ENCODE data around the gene EVX2.

Gene EVX2

DNA sequence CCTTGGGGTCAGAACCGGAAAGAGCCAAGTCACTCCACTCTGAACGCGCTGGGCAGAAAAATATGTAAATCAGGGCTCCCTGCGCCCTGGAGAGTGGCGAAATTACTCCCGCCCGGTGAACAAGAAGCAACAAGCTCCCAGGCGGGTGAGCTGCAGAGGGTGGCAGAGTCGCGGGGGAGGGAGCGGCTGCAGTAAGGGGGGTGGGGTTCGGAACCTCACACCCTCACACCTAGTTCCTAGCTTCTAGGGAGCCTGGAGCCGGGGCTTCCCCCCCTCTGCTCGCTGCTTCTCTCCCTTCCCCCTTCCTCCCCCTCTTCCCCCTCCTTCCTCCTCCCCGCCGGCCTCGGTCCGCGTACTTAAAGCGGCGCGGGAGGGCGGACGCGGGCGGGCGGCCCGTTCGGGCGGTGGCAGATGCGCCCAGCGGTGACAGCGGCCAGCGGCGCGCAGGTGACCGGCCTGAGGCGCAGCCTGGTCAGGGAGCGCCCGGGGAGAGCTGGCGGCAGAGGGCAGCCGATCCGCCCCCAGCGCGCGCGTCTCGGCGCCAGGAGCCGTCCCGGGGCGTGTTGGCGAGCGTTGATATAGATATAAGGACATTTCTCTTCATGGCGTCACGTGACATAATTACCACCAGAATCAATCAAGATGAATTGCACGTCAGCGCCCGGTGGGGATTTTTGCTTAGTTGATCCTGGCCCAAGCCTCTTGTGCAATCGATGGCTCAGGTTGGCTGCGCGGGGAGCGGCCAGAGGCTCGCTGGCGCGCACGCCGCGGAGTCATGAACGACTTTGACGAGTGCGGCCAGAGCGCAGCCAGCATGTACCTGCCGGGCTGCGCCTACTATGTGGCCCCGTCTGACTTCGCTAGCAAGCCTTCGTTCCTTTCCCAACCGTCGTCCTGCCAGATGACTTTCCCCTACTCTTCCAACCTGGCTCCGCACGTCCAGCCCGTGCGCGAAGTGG is 23.1 kb upstream of the EVX2 start, which contains the start of gene HOXD11:
Gene HOXD11, plus strand, starts transcription at position 700 of the 959 bp plus-strand sequence. Its CDS starts 76 bp downstream, at position 776.
- DNase-seq, result peak; percentile 38

DNA sequence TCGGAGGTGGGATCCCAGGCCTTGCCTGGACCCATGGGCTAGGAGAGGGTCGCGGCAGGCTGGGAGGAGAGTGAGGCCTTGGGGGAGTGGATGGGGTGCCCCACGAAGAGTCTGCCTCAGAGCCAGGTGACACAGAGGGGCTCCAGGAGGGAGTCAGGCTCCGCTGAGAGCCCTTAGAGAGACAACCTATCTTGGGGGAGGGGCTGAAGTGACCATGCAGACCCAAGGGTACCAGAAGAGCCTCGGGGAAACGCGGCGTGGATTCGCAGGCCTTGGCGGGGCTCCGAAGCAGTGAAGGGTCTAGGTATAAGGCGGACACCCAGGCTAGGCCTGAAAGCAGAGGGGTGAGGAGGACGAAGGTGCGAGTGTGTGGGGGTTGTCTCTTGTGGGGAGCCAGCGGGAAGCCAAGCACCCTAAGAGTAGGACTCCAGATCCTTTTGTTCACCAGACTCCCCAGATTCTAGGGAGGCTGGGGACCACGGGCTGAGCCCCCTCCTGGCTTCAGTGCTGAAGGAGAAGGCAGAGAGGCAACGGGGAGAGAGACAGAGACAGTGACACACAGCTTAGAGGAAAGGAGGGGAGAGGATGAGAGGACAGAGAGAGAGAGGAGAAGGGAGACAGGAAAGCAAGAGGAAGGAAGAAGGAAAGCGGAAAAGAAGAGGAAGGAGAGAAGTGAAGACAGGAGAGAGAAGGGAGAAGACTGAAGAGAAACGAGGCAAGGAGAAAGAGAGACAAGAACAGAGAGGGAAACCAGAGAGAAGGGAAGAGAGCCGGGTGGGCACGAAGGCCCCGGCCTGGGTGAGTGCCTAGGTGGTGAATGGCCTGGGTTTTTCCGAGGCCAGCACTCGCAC is 22.2 kb upstream of the EVX2 start:
- no peak for DNase-seq

DNA sequence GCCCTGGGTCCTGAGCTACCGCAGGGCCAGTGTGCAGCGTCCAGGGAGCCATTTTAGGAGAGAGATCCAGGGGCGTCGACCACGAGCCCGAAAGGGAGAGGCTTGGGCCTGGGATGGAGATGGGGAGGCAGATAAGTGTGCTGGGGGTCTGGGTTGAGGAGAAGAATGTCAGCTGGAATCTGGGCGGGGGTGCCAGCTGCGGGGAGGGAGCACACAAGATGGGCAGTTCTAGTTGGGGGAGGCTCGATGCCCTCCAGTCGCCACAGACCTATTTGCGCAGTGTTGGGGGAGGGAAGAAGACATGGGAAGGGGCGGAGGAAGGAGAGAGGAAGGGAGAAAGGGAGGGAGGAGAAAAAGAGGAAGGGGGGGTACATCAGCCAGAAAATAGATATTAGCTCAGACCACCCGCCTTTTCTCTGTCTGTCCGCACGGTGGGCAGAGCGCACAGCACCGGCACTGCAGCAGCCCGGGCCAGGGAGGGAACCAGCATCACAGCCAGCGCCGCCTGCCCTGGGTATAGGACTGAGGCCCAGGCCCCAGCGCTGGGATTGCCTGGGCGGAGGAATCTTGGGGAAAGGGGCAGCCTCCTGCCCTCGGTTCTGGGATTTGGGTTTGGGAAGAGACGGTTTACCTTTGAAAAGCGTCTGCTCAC is 21.4 kb upstream of the EVX2 start:
- no peak for DNase-seq

DNA sequence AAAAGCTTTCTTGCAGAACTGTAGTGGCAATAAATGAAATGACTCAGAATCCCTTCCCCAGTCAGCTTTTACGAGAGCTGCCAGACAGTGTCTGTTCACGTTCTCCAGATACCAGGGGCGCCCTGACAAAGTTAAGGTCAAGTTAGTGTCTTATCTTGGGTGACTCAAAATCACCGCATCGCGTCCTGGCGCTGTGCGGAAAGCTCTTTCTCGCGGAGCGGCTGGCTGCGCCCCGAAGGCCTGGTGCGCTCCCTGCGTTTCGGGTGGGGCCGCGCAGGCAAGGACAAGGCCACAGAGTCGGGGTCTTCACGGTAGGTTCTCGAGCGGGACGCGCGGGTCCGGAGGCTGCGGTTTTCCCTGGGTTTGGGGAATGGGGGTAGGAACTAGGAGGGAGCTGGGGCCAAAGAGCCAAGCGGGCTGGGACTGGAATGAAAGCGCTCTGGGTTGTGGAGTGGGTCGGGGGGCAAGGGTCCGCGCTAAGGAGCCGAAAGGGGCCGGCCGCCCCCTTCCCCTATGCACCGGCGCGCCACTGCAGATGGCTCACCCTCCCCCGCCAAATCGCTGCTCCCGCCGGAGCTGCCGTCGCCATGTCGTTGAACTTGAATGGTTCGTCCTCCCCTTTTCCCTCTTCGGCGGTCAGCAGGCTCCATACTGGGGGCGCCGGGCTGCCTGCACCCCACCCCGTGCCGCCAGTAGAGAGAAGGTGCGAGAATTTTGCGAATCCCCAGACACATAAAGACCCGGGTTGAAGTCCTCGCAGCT is 20.7 kb upstream of the EVX2 start:
- DNase-seq, result no peak

DNA sequence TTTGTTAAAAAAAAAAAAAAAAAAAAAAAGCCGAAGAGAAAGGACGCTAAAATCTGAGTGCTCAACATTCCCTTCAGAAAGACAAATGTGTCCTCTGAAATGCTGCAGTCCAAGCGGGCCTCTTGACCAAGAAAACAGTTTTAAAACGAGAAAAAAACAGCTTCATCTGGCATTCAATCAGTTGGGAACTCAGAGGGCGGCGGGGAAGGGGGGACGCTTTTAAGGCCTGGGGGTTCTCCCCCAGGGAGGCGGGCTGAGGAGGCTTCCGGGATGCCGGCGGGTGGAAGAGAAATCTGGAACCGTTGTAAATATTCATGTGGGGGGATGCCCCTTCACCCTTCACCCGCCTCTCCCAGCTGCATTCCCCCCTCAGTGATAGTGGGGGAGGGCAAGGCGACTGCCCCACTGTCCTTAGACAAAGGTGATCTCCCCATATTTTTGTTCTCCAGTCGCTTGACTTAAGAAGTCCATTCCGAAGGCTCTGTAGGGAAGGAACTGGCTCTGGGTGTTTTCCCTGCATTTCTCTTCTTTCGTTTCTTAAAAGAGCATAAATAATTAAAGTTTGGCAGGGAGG is 20.1 kb upstream of the EVX2 start:
- no peak for DNase-seq

DNA sequence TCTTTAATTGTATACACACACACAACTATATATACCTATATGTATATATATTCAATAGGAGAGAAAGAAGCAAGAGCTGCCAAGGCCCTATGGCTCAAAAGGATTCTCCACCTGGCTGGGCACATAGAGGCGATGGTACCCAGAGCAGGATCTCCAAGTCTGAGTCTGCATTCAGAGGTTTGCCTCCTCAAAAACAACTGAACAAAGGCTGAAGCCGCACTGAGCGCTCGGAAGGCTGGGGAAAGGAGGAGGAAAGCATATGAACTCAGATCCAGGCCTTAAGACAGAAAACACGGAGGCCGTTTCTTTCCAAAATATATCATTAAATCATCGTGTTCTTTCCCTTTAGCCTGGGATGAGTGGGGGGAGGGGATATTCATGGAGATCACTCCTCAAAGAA is 19.4 kb upstream of the EVX2 start:
- no peak for DNase-seq

DNA sequence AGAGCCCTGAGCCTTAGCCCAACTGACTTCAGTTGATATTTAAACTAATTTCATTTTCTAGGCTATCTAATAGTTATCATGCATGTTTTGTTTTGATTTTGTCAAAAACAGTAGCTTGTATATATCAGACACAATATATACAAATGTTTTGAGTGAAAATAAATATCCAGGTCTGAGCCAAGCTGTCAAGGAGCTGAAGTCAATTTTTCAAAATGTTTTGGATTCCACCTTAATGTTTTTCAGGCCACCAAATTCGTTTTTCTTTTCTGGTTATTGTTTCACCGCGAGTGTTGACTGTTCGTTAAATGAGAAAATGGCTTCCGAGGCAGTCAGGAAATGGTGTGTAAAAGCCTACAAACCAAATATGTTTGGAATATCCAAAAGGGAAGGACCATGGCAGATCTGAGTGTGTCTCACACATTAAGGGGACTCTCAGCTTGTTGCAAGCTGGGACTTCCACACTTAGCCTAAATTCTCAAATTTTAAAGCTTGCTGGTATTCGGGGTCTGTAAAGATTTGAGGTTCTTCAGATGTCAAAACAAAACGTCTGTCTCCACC is 18.6 kb upstream of the EVX2 start:
- no peak for DNase-seq

DNA sequence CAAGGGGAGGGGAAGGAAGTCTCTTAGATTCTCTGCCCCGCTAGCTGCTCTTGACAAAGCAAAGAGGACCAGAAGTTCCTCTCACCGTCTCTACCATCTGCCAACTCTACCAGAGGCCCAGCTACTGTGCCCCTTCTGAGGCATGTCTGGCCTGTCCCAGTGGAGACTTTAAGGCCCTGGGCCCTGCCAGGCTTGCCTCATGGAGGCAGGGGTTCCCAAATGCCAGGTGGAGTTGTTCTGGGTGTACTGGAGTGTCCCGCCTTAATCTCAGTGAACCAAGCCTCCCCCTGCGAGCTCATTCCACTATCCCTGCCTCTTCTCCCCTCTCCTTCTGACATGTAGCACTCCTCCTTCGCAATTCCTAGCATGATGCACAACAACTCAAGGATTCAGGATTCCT is 18.1 kb upstream of the EVX2 start:
- DNase-seq, result no peak

DNA sequence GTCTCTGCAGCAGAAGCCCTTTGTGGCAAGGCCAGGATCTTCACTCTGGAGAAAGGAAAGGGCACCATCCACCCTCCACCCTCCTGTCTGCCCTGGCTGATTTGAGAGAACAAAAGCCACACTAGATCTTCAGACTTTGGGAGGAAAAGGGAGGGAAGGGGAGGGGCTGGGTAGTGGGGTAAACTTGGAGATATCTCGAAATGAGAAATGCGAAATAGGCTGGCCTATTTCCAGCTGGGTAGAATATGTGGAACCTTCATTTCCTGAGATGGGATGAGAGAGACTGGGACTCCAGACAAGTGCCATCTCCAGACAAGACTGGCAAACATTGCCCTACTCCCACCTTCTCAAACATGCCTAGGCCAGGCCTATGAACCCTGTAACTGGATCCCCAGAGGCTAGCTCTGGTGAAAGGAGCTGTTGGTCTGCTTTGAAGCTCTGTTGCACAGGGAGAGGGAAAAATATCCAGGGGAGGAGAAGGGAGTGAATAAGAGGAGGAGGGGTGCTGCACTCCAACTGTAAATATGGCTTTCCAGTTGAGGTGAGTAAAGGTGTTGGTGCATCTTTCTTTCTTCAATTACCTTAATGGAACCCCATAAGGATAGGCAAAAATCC is 17.6 kb upstream of the EVX2 start:
- no peak for DNase-seq

DNA sequence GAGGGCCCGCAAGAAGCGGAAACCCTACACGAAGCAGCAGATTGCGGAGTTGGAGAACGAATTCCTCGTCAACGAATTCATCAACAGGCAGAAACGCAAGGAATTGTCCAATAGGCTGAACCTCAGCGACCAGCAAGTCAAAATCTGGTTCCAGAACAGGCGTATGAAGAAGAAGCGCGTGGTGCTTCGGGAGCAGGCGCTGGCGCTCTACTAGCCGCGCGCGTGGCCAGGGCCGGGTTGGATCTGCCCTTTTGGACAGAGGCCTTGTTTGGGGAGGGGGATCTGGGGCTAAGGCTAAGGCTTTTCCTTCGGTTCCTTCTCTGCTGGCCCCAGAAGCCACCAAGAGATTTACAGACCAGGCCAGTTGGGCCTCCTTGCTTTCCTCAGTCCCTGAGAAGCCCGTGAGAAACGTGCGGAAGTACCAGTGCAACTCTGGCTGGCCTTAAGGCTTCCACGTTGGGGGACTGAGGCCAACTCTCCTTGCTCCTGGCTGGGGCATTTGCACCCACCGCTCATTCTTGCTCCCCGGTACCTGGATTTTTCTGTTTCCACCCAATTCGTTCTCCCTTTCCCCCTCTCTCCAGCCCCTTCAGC is 16.9 kb upstream of the EVX2 start:
- no peak for DNase-seq

DNA sequence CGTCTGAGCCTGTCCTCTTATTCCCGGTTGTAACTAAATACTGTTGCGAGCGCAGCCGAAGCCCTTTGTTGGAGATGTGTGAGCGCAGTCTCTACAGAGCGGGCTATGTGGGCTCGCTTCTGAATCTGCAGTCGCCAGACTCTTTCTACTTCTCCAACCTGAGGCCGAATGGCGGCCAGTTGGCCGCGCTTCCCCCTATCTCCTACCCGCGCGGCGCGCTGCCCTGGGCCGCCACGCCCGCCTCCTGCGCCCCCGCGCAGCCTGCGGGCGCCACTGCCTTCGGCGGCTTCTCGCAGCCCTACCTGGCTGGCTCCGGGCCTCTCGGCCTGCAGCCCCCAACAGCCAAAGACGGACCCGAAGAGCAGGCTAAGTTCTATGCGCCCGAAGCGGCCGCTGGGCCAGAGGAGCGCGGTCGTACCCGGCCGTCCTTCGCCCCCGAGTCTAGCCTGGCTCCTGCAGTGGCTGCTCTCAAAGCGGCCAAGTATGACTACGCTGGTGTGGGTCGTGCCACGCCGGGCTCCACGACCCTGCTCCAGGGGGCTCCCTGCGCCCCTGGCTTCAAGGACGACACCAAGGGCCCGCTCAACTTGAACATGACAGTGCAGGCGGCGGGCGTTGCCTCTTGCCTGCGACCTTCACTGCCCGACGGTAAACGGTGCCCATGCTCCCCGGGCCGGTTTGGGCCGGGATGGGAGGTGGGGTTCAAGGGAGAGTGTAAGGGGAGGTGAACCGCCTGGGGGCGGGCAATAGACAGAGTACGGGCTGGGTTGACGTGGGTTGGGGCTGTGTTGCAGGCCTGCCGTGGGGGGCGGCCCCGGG is 16.2 kb upstream of the EVX2 start, which contains the start of gene HOXD12:
Gene HOXD12, plus strand, starts transcription at position 68 of the 819 bp plus-strand sequence. Its CDS starts 7 bp downstream, at position 75.
- no peak for DNase-seq

DNA sequence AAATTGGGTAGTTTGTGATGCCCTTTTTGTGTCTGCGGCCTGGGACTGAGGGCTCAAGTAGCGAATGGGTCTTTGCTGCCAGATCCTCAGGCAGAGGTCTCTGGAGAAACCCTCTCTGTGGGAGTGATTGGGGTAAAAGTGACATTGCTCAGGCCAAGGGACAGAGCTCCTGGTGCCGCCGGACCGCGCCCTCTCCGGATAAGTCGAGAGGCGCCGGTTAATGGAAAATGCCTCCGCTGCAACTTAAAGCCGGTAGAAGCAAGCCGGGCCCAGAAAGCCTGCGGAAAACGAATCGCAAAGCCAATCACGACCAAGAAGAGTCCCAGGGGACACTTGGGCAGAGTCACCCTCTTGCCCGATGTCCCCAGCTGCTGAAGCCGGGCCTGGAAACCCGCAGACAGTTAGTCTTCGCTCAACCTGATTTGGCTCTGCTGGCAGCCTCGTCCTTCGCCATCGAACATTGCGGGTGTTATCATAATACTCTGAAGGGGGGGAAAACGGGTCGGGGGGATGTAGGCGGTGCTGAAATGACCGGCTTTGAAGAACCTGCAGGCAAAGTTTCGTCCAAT is 15.5 kb upstream of the EVX2 start:
- no peak for DNase-seq

DNA sequence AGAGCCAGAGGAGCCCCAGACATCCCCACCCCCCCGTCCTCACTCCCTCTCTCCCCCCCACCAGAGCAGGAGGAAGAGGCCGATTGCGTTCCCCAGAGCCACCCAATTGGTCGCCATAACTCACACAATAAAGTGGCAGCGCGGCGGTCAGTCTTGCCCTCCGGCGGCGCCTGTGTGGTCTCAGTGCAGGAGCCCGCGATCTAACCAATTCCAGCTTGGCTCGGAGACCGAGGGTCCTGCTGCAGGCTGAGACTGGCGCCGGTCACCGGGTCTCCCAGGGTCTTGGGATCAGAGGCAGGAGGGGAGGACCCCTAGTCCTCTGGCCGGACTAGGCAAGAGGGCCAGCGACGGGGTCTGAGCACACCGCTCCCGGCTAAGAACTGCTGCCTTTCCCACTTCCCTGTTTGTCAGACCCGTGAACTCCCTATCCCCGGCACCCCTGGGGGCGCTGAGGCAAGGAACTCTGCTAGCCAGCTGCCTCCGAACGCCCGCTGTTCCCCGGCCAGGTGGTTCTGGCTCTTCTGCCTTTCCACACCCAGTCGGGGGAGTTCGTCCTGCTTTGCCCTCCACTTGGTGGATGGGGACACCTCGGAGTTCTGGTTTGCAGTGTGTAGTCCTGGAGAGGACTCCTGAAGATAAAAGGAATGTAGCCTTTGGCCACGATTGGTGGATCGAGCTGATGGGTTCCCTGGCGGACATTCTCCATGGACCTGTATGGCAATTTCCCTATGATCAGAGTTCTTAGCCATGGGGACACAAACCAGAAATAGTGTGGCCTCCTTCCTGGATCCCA is 14.8 kb upstream of the EVX2 start:
- DNase-seq, result no peak

DNA sequence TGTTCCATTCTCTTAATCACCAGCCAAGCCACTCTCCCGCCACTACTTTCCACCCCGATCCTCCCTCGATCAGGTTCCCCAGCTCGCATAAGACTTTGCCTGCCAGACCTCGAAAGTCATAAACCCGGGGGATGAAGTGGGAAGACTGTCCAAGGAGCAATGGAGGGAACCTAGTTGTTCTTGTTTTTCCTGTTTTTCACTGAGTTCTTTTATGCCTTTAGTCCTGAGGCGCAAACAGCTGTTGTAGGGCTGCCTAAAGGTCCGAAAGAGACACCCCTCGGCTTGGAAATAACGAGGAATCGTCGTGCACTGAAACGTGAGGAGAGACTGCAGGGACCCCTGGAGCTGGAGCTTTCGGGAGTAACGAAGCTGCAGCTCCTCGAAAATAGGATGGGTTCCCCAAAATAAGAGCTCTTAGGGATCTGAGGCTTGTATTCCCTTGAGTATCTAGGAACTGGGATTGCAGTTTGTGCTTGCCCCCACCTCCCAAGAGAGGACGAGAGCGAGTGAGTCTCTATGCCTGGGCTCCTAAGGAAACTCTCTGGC is 14.1 kb upstream of the EVX2 start:
- no peak for DNase-seq

DNA sequence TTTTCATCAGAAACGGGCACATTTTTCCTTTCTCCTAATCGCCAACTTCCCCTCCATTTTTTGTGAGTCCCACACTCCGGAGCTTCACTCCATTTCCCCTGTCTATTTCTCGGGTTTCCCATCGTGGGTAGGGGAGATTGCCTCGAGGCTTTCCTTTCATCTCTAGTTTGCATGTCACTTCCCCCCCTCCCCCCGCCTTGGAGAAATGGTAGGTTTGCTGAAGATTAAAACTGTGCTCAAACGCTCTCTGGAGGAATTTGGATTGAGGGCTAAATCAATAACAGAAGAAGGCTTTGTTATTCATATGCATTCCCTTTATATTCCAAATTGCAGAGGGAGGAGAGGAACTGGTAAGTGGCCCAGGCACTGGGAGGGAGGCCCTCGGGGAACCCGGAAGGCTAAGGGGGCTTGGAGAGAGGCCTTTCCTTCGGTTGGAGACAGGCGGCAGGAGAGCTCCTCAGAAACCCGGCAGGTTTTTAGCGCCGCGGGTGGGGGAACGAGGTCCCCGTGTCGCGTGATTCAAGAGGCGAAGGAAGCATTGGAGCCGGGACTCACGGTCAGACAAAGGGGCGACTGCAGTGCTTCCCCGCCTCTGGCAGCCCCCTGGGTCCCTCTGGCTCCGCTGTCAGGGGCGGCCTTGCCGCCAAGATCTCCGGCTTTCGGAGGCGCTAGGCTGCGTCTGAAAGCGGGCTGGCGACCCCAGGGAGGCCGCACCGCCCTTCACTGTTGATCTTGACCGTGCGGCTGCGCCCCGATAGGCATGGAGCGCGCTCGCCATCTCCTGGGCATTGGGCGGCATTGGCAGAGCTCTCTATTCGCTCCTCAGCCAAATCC is 13.4 kb upstream of the EVX2 start:
- DNase-seq, result peak; percentile 73

DNA sequence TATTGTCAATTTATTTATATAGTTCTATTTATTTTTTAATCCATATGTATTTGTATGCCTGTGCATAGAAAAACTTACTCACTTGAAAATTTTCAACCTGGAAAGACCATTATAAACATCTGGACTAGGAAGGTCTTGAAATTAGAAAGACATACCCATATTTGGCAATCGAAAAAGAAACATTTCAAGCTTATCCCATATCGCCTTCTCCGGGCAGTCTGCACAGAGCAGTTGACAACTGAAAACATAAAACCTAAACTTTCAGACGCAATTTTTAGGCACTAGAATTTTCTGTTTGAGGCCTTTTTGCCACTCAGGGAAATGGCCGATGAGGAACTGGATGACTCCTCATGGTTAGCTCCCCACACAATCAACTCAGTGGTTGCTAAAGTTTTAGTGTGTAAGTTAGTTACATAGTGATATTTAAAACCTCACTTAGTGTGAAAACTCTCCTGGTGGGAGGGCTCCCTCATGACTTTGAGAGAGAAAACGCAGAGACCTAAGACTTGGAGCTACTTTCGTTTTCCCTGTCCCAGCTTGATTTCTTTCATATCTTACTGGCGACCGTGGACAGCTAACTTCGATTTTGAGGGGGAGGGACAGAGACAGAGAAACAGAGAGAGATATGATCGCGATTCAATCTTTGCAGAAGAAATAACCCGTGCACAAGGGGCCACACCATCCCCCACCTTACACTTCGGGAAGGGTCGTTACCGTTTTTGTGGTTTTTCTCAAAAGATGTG is 12.7 kb upstream of the EVX2 start:
- peak; percentile 39 for DNase-seq

DNA sequence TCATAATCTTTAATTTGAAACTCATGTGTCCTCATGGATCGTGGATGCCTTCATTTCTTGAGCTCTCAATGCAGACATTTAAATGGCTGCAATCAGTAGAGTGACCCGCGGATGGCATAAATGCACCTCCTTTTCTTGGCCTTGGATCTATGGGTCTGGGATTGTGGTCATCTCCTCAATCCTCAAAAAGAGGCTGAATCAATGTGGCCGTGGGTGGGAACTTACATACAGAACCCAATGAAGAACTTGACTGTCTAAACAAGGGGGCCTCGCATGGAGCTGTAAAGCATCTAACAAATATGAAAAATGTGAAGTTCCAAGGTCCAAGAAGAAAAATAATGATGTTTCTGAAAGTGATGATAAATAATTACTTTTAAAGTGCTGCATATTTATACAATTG is 11.7 kb upstream of the EVX2 start:
- no peak for DNase-seq
